GM19372 (cell line): ENCODE results near the gene DNAJC18.
"Not testable (repeated sequence)": the region's sequence is repeated elsewhere in the genome, so short reads cannot be mapped to it uniquely, and the experiment has no call there.

Source experiments
- ATAC-seq: cut with Tn5 transposase; IDR thresholded peaks from one replicate; pipeline ENCODE4 v1.9.1; 2021; ENCODE audit warnings: mild to moderate bottlenecking, low read depth, moderate library complexity; ENCODE audit not compliant: unreplicated experiment

Gene DNAJC18

GRCh38 chr5:139435676-139436075 lies 3.6 kb downstream of the DNAJC18 start:
- no peak for ATAC-seq

GRCh38 chr5:139431706-139432105 lies 7.6 kb downstream of the DNAJC18 start:
- ATAC-seq, result no peak

- ATAC-seq, result no peak
These were observed 9.3 kb downstream of the DNAJC18 start for GRCh38 chr5:139430015-139430414.

DNA sequence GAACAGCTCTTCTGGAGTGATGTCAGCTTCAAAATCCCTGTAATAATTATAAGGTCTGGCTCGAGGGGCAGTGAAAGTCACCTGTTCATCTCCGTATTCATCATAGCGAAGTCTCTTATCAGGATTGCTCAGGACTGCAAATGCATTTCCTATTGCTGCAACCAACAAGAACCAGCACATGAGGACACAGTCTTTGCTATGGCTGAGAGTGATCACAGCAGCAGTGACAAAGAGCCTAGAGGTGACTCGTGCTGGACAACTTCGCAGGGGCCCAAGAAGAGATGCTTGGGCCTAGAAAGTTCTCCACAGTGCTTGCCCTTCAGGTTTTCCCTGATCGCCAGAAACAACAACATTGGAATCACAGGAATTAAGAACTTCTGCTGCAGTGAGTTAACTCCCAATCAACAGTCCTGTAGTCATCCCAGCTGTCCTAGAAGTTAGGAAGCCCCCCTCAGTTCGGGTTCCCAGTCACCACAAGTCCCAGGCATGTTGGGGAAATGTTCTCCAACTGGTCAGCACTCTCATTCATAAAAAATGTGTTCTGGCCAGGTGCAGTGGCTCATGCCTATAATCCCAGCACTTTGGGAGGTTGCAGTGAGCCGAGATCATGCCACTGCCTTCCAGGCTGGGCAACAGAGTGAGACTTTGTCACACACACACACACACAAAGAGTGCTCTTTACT lies 13.0 kb downstream of the DNAJC18 start:
- ATAC-seq, result no peak

- no peak for ATAC-seq
These were observed 13.8 kb downstream of the DNAJC18 start for GRCh38 chr5:139425497-139425896.

DNA sequence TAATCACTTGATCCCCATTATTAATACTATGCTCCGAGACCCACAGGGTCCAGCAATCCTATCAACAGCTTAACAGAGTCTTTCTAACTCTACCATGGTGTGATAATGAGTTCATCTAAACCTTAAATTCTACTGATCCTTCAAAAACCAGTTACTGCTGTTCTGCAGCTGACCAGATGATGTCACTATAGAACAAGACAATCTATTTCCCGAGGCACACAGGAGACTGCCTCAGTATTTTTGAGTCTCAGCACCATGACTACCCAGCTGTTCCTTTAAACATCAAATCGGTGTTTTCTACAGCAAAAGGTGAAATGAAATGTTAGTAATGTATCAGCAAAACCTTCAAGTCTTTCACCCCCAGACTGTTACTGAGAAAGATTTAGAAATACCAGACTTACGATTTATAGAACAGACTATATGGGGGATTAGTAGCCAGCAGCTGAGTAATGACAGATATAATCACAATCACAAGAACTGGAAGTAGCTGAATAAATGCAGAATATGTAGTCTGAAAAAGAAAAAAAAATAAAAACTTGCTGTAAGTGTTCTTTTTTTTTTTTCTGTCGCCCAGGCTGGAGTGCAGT lies 16.9 kb downstream of the DNAJC18 start:
- ATAC-seq, result no peak

DNA sequence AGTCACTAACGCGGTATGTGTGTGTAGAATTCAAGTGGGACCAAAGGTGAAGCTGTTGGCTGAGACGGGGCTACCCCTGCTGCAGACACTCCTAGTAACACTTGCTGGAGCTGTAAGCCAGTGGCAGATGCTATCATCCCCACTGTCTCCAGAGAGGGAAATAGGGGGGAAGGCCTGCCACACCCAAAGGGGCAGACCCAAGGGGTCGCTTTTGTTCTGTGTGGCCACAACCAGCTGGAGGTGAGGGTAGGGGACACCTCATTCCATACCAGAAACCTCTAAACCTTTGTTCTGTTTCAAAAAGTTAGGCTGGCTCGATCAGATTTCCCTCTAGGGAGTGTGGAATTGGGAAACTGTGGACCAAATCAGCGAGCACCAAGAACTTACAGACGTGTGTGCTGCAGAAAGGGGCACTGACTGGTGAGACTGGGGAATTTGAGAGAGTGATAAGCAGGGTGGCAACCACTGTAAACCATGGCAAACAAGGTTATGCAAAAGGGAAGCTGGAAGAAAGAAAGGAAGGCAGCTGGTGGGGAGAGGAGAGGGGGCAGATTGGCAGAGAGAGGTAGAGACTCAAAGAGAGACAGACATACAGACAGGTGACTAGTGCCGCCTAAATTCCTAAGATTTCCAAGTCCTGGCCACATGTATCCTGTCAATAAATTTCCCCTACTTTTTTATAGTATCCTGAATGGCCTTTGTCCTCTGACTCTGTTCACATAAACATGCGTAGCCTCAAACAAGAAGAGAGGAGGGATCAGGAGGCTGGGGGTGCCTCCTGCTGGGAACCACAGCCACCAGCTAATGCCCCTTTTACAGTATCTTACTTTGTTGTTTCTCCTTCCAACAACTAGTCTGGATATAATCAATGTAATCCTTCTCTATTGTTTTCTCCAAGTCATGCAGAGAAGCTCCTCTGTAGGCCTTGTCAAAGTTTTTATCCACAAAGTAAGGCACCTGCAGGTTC lies 19.8 kb downstream of the DNAJC18 start:
- no peak for ATAC-seq

DNA sequence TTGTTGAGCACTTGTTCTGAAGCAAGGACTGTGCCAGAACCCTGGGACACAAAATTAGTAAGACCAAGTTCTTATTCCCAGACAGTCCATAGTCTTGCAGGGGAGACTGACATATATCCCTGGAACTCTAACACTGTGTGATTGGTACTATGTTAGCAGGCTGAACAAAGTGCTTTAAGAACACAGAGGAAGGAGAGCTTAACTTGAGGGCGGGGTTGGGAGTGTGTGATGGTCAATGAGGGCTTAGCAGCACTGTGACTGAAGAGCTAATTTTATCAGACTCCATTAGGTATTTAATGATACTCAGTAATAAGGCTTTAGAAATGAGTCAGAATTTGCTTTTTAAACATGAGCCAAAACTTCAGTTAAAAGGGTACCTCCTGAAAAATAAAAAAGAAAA lies 20.5 kb downstream of the DNAJC18 start:
- no peak for ATAC-seq

DNA sequence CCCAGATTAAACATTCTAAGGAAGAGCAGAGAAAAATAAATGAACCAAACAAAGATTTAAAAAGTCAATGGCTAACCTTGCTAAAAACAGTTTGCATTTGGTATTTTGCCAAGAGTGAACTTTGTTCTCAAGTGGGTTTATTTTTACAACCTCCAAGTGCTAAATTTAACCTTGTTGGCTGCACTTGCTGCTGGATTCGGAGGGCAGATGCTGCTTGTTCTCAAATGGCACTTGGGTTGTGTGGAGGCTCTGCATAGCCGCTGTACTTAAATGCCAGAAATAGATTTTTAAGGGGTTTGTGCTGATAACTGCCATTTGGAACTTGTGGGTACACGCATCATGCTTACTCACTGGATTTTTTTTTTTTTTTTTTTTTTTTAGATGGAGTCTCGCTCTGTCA lies 22.1 kb downstream of the DNAJC18 start:
- ATAC-seq, result no peak

DNA sequence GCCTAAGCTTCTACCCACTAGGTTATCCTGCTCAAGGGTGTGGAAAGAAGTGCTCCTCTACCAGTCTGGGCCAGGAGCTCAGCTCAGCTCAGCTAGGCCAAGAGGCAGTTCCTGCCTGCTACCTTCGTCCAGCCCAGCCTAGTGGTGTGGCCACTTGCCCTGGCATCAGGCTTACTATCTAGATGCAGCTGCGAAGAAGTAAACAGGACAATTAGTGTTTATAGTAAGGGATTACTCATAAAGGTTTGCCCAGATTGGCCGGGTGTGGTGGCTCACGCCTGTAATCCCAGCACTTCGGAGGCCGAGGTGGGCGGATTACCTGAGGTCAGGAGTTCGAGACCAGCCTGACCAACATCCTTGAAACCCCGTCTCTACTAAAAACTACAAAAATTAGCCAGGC lies 22.7 kb downstream of the DNAJC18 start:
- no peak for ATAC-seq

DNA sequence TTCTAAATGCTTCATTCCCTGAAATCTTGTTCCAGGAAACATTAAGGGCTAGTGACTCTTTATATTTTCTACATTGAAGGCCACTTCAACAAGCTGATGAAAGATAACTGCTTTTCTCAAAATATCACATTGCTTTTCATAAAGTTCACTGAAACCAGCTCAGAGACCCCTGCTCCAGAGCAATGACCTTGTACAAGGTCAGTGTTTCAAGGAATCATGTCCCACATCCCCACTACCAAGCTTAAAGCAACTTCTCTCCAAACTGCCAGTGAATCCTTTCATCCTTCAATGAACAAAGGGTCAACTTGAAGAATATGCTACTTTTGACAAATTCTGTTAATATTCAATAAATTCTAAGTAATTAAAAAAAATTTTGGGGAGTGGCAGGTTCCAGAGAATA lies 23.5 kb downstream of the DNAJC18 start:
- ATAC-seq, result no peak

GRCh38 chr5:139415221-139415861 lies 24.0 kb downstream of the DNAJC18 start:
- ATAC-seq, result no peak

GRCh38 chr5:139414581-139415130 lies 24.7 kb downstream of the DNAJC18 start:
- ATAC-seq, result no peak

DNA sequence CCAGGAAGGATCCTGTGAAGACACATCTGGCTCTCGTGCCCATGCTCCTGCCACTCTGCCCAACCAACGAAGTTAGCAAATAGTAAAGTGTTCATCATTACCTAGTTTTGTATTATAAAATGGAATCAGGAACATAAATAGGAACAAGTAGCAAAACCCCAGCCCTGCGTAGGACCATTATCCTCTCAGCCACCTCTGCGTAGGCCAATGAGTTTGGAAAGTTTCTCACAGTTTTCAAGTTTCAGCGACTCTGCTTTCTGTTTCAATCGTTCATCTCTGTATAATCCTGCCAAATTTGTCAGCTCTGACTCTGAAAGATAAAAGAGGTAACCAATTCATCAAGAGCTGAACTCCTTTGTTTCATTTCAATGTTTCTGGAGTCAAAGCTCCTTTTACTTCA lies 25.4 kb downstream of the DNAJC18 start:
- peak; percentile 55 for ATAC-seq

DNA sequence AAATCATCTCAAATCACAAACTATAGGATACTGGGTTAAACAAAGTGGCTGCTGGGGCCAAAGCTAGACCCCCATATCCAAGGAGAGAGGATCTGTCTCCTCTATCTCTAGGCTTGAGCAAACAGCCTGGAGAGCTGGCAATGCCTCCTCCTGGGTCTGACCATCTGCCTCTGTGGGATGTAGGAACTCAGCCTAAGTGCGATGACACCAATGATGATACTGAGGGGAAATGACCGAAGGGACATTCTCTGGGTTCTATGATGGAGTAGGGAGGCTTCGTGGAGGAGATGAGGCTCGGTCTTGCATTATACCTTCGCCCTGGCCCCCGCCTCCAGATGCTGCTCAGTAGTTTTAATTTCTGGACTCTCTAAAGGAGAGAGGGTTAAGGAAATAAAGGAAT lies 26.2 kb downstream of the DNAJC18 start:
- no peak for ATAC-seq

- no peak for ATAC-seq
These were observed 28.1 kb downstream of the DNAJC18 start for GRCh38 chr5:139410993-139411828.

DNA sequence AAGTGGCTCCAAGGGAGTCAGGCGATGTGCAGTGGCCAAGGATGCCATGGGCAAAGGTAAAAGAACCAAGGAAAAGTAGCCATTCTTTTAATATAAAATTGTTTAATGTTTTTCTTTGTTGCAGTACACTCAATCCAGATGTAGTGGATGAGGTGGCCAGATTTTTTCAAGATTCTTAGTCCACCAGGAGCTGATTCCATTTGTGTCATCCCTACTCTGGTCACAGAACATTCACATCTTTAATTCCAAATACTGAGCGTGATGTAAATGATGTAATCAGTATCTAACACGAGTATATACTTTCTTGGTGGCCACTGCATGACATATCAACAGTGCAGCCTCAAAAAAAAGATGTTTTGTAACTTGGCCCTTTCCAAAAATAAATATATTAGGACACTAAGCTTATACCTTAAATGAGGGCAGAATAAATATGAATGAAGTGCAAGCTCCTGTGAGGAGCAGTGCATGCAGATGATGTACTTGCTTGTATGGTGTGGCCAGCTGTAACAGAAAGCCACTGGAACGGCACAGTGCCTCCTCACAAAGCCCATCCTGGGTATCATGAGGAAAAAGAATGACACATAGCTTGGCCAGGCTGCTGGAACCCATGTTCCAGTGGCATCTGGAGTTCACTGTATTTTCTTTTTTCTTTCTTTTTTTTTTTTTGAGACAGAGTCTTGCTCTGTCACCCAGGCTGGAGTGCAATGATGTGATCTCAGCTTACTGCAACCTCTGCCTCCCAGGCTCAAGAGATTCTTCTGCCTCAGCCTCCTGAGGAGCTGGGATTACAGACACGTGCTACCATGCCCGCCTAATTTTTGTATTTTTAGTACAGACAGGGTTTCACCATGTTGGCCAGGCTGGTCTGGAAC lies 29.0 kb downstream of the DNAJC18 start:
- ATAC-seq, result no peak

GRCh38 chr5:139409116-139409515 lies 30.2 kb downstream of the DNAJC18 start:
- ATAC-seq, result not testable (repeated sequence)

GRCh38 chr5:139408191-139408590 lies 31.1 kb downstream of the DNAJC18 start:
- ATAC-seq, result no peak
